Ovary (tissue), 9 donors: ENCODE measurements around the gene MVD. TPM values are rescaled to one million over a fixed set of nuclear protein-coding genes. Genes with fewer than 3 reads are reported as not detected.

Experiments
- DNase-seq, 5 donors: peaks; one replicate each; pipeline ENCODE4 v3.0.0-alpha.2; 2019 to 2020
- H3K27ac ChIP-seq, 2 donors: fragments of 200-600 bp; one replicate each; pipeline versions ENCODE4 v1.5.1 to v1.8.0; 2019 to 2022
- H3K27me3 ChIP-seq: fragments of 200-600 bp; one replicate; pipeline ENCODE4 v1.8.0; 2022
- H3K36me3 ChIP-seq: fragments of 200-600 bp; sonication (generic); one replicate; pipeline ENCODE4 v1.5.1; 2019
- H3K4me1 ChIP-seq: one replicate; pipeline ENCODE4 v1.8.1; 2013; ENCODE audit warnings: mild to moderate bottlenecking, moderate library complexity; ENCODE audit not compliant: insufficient read depth
- H3K4me3 ChIP-seq: fragments of 200-600 bp; sonication (generic); one replicate; pipeline ENCODE4 v1.5.1; 2017
- H3K9me3 ChIP-seq, 2 donors: fragments of 200-600 bp in 1 of 2; sonication (generic) in 1 of 2; one replicate each; pipeline versions ENCODE4 v1.5.1 to v1.8.1; 2013 to 2019; ENCODE audit warnings: mild to moderate bottlenecking in 1 of 2, moderate library complexity in 1 of 2
- EP300 ChIP-seq: sonication (generic); formaldehyde crosslinking; IDR thresholded peaks from one replicate; pipeline ENCODE4 v1.6.1; 2017; ENCODE audit warnings: antibody characterized with exemption
- POLR2A ChIP-seq: fragments of 450-650 bp; IDR thresholded peaks from one replicate; pipeline ENCODE4 v1.6.1; 2017; ENCODE audit warnings: antibody characterized with exemption, mild to moderate bottlenecking, moderate library complexity
- WGBS, 3 donors: extraction: QIAGEN DNeasy Blood & Tissue Kit in 1 of 3; methylation state at CpG; one replicate each; pipeline versions ENCODE4 v1.1.5 to v1.1.7; 2013 to 2017; 5-methylcytosine and 5-hydroxymethylcytosine counted together
- intact Hi-C, 4 donors: fragments of 100-400 bp; cut with DNase I; formaldehyde crosslinking; loops; one replicate each; pipeline versions ENCODE4 v1.11.0 to v1.15.1; 2022 to 2023
- polyA plus RNA-seq, 2 donors: library from polyadenylated mRNA; stranded (reverse); fragments of 200-250 nt in 1 of 2; fragments of 350-450 nt in 1 of 2; fragmentation: Illumina TruSeq in 1 of 2; extraction: RNeasy Lipid Tissue Mini Kit (QIAGEN cat#74804) in 1 of 2; gene quantifications; one replicate each; pipeline ENCODE4 v1.2.3, GENCODE V29; 2013 to 2014
- total RNA-seq, 7 donors: library from RNA; depleted of rRNA in 2 of 7; stranded (reverse); fragments of >200 nt in 2 of 7; fragmentation: NEBNext Ultra II Directional in 3 of 7; extraction: Animal tissue kit (Norgen Biotek cat#: 25700) in 3 of 7; gene quantifications; one replicate each; pipeline versions ENCODE4 v1.1.0 to v1.2.4, GENCODE V29; 2016 to 2023
- TF ChIP-seq, protein P1 (sequence below), 3 donors: fragments of 450-650 bp in 2 of 3; fragments of 200-600 bp in 1 of 3; IDR thresholded peaks; one replicate each; pipeline versions ENCODE4 v1.5.1 to v1.8.0; 2016 to 2022; ENCODE audit warnings: antibody characterized with exemption in 3 of 3, mild to moderate bottlenecking in 1 of 3
- donor health status: DM: no; HTN: no; CAD: no; lungs with moderate emphysema.
- donor health status: DM: no; HTN: no; CAD: no.
- donor health status: Bipolar disorder and iron deficiency.
- donor health status: DM: yes; HTN: yes; CAD: no.
- donor health status: DM: no; HTN: no; CAD: no.
- donor health status: DM: yes; HTN: yes; CAD: no.

The MVD gene
- total and polyA plus RNA-seq, 9 donors, result 9.1 to 135 (median 20.9) TPM

DNA sequence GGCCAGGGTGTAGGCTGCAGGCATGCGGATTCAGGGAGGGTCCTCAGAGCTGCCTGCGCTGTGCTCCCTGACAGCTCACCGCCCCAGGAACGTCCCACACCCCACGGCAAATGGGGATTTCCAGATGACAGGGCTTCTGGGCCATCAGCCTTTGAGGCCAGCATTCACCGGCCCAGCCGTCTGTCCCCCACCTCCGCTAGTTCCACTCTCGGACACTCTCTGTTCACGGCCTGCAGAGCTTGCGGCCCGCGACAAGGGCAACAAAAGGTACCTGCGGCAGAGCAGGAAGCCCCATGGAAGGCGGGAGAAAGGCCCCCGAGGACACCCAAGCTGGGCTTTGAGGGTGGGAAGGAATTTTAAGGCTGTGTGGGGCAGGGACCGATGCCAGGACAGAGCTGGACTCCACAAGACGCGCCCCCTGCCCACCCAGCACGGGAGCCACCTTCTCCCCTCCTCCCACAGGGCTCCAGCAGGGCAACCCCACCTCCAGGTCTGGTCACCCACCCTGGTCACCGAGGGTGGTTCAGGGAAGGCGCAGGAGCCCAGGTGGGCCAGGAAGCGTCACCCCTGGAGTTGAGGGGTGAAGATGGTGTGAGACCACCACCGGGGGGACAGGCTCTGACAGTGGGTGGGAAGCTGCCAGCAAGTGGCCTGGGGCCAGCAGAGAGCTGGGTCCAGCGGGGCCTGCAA, 6.5 kb downstream of the MVD start:
- no peak for DNase-seq
- TF ChIP-seq, protein P1, sequence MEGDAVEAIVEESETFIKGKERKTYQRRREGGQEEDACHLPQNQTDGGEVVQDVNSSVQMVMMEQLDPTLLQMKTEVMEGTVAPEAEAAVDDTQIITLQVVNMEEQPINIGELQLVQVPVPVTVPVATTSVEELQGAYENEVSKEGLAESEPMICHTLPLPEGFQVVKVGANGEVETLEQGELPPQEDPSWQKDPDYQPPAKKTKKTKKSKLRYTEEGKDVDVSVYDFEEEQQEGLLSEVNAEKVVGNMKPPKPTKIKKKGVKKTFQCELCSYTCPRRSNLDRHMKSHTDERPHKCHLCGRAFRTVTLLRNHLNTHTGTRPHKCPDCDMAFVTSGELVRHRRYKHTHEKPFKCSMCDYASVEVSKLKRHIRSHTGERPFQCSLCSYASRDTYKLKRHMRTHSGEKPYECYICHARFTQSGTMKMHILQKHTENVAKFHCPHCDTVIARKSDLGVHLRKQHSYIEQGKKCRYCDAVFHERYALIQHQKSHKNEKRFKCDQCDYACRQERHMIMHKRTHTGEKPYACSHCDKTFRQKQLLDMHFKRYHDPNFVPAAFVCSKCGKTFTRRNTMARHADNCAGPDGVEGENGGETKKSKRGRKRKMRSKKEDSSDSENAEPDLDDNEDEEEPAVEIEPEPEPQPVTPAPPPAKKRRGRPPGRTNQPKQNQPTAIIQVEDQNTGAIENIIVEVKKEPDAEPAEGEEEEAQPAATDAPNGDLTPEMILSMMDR (IDR thresholded peaks at IDR 0.05), result no peak
- no peak for TF ChIP-seq EP300
- TF ChIP-seq POLR2A, result no peak
- no peaks in the 10 kb centered on the region for H3K36me3 ChIP-seq

DNA sequence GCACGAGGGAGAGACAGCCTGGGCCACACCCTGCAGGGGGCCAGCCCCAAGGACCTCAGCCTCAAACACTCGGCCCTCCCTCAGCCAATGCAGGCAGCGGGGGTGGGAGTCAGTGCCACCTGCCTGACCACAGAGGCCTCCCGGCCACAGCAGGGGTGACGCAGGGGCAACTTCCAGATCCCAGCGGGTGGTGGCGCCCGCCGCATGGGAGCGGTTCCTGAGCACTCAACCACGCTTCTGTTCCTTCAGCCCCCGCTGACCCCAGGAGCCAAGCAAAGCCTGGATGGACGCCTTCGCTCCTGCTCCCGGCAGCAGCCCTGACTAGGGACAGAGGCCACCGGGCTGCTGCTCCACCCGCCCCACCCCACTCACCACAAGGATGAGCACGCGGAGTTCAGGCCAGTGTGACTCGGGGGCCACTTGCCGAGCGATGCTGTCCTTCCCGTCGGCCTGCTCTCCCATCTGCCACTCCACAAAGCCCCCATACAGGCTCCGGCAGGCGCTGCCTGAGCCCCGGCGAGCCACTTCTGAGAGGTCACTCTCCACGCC, 7.1 kb downstream of the MVD start:
- no peak for DNase-seq
- no peaks in the 10 kb centered on the region for H3K9me3 ChIP-seq
- no peak for TF ChIP-seq POLR2A
- TF ChIP-seq EP300, result no peak
- TF ChIP-seq, protein P1 (IDR thresholded peaks at IDR 0.05), result no peak
- no peak overlapping the region for H3K4me3 ChIP-seq
- intact Hi-C loops, result no loop called here
- H3K4me1 ChIP-seq, result no peaks in the 10 kb centered on the region
- H3K36me3 ChIP-seq, result no peaks in the 10 kb centered on the region
- no peak overlapping the region for H3K27ac ChIP-seq
- 90 to 92% (median 92%) methylated on average over 29 of the region's 29 CpGs for WGBS, 3 donors
- H3K27me3 ChIP-seq, result no peaks in the 10 kb centered on the region

More for the DNA sequence above, 6.5 kb downstream of the MVD start:
- Histone ChIP-seq H3K4me1 (no peaks in the 10 kb centered on the region), H3K27me3 (no peaks in the 10 kb centered on the region), H3K9me3 (no peaks in the 10 kb centered on the region), H3K27ac (no peak overlapping the region), H3K4me3 (no peak overlapping the region)
- 84 to 86% (median 85%) methylated on average over 24 to 25 of the region's 25 CpGs for WGBS, 3 donors
- intact Hi-C loops, result no loop called here

DNA sequence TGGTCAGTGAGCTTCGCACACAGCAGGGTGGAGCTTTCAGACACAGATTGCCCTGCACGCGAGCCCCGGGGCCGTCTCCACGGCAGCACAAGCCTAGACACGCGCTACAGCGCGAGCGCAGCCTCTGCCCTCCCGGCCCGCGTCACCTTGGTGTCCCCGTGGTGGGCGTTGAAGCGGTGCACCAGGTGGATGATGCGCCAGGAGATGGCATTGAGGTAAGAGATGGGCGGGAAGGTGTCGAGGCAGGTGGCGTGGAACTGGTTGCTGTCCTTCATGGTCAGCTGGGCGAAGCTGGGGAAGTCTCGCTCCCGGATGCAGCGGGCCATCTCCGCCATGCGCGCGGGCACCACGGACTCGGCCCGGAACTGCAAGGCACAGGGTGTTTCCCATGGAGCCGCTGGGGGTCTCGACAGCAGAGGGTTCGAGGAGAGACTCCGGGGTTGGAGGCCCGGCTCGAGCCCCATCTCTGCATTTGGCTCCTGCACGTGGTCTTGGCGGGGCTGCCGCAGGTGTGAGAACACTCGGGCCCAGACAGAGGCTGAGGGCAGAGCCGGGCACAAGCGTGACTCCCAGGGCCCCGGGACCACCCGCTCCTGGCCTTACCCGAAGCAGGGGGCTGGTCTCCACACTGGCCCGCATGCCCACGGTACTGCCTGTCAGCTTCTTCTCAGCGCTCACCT, 7.7 kb downstream of the MVD start:
- no peaks in the 10 kb centered on the region for H3K9me3 ChIP-seq
- intact Hi-C loops, result no loop called here
- H3K4me1 ChIP-seq, result no peaks in the 10 kb centered on the region
- no peaks in the 10 kb centered on the region for H3K27me3 ChIP-seq
- no peaks in the 10 kb centered on the region for H3K36me3 ChIP-seq
- TF ChIP-seq, protein P1 (IDR thresholded peaks at IDR 0.05), result no peak
- TF ChIP-seq EP300 (no peak), POLR2A (no peak)
- DNase-seq, result no peak
- H3K4me3 ChIP-seq, result no peak overlapping the region
- H3K27ac ChIP-seq, result no peak overlapping the region
- WGBS, 3 donors, result 92 to 96% (median 94%) methylated on average over 50 of the region's 50 CpGs

DNA sequence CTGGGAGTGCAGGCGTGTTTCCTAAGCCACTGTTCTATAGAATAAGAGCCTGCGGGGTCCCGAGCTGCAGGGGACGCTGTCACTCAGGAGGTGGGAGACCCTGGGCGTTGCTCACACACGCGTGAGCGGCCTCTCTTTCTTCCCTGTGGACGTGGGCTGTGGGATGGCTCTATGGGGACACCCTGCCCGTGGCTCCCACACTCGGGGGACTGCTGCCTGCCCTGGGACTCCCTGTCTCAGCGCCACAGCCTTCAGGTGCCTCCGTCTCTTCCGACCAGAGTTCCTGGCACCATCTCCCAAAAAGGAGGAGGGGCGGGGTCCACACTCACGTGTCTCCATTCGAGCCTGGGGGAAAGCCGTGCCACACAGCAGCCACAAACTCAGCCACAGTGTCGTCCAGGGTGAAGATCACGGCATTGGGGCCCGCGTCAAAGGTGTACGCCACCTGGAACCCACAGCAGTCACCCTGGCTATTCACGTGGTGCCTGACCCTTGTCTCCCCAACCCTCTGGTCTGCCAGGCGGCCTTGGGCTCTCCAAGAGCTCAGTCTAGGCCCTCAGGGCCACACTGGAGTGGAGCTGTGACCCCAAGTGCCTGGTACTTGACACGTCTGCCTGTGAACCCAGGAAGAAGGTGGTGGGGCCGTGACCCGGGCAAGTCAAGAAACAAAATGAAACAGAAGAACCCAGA, 8.4 kb downstream of the MVD start:
- WGBS, 3 donors, result 85 to 88% (median 86%) methylated on average over 26 to 28 of the region's 28 CpGs
- no peaks in the 10 kb centered on the region for H3K27me3 ChIP-seq
- H3K9me3 ChIP-seq, result no peaks in the 10 kb centered on the region
- no peaks in the 10 kb centered on the region for H3K4me1 ChIP-seq
- TF ChIP-seq, protein P1 (IDR thresholded peaks at IDR 0.05), result no peak
- no peak for TF ChIP-seq POLR2A
- TF ChIP-seq EP300, result no peak
- H3K36me3 ChIP-seq, result no peaks in the 10 kb centered on the region
- no peak for DNase-seq
- H3K4me3 ChIP-seq, result no peak overlapping the region
- intact Hi-C loops, result no loop called here
- no peak overlapping the region for H3K27ac ChIP-seq
